AG08396 (cell line): Measurements from ENCODE around the gene ZNF493.

Experiments
- DNase-seq: peaks from one replicate; pipeline ENCODE4 v3.0.0; 2012; ENCODE audit warnings: low spot score, mixed read lengths

The ZNF493 gene

GRCh38 chr19:21463449-21464105 lies 66.6 kb downstream of the ZNF493 start:
- no peak for DNase-seq

GRCh38 chr19:21466627-21467026 lies 69.7 kb downstream of the ZNF493 start:
- DNase-seq: no peak

GRCh38 chr19:21468791-21469190 lies 71.9 kb downstream of the ZNF493 start:
- DNase-seq: no peak

- no peak for DNase-seq
Observed at GRCh38 chr19:21472507-21472906, 75.6 kb downstream of the ZNF493 start.

- DNase-seq: peak; percentile 90
Observed at GRCh38 chr19:21474671-21475181, 77.8 kb downstream of the ZNF493 start.
